ENCODE results near the gene BTBD10. TPM values are rescaled to one million over a fixed set of nuclear protein-coding genes. Genes with fewer than 3 reads are reported as not detected.

The BTBD10 gene
- total and polyA plus RNA-seq, 2 of the 13 experiments (the other 11 are each of a cell fraction or from before 2014, with no cell fraction given): 9.8 to 26.6 TPM

GRCh38 chr11:13502492-13502891, 39.5 kb upstream of the BTBD10 start:
- POLR2A ChIA-PET: no interaction called here
- BruUV-seq (replicated peaks): no TSS peak
- Histone ChIP-seq H3K36me3 (replicated peaks in 1 of 2; ENCODE audit: control insufficient read depth in 1 of 2, insufficient read depth in 2 of 2, low read length in 2 of 2) (no peaks in the 10 kb centered on the region), H3K27ac (ENCODE audit: extremely low read length, insufficient read depth, low read length) (no peak overlapping the region), H3K79me2 (ENCODE audit: insufficient read depth, low read length) (no peaks in the 10 kb centered on the region), H3K4me3 (replicated peaks in 1 of 3; ENCODE audit: insufficient read depth in 1 of 3, low read depth in 2 of 3, low read length in 3 of 3) (no peak overlapping the region), H3K4me2 (ENCODE audit: low read depth, low read length) (no peak overlapping the region), H3K9me3 (ENCODE audit: low read length) (no peaks in the 10 kb centered on the region), H3K27me3 (ENCODE audit: control insufficient read depth in 1 of 2, insufficient read depth in 2 of 2, low read length in 2 of 2) (no peaks in the 10 kb centered on the region), H3K9ac (ENCODE audit: insufficient read depth, low read depth, low read length) (no peak overlapping the region), H3K4me1 (ENCODE audit: insufficient read depth, low read length) (no peaks in the 10 kb centered on the region), H2AFZ (ENCODE audit: low read length) (no peak overlapping the region), H4K20me1 (ENCODE audit: insufficient read depth, low read length) (no peaks in the 10 kb centered on the region)
- CTCF ChIA-PET (ENCODE audit: low intra/inter-chr PET ratio, low total read pairs): no interaction called here
- ATAC-seq (no peak), DNase-seq (ENCODE audit: low spot score) (no peak), FAIRE-seq (no peak)
- 0% methylated on average over 1 of the region's 1 CpG for WGBS (ENCODE audit: low lambda C conversion rate)
- in situ Hi-C loops (cut with HindIII; ENCODE audit: extremely low pct_ligation_motif_present, low pct_unique_long_range_greater_than_20kb): no loop called here
- intact Hi-C loops (cut with micrococcal nuclease; ENCODE audit: unreplicated experiment): no loop called here
- TF ChIP-seq, protein P1, sequence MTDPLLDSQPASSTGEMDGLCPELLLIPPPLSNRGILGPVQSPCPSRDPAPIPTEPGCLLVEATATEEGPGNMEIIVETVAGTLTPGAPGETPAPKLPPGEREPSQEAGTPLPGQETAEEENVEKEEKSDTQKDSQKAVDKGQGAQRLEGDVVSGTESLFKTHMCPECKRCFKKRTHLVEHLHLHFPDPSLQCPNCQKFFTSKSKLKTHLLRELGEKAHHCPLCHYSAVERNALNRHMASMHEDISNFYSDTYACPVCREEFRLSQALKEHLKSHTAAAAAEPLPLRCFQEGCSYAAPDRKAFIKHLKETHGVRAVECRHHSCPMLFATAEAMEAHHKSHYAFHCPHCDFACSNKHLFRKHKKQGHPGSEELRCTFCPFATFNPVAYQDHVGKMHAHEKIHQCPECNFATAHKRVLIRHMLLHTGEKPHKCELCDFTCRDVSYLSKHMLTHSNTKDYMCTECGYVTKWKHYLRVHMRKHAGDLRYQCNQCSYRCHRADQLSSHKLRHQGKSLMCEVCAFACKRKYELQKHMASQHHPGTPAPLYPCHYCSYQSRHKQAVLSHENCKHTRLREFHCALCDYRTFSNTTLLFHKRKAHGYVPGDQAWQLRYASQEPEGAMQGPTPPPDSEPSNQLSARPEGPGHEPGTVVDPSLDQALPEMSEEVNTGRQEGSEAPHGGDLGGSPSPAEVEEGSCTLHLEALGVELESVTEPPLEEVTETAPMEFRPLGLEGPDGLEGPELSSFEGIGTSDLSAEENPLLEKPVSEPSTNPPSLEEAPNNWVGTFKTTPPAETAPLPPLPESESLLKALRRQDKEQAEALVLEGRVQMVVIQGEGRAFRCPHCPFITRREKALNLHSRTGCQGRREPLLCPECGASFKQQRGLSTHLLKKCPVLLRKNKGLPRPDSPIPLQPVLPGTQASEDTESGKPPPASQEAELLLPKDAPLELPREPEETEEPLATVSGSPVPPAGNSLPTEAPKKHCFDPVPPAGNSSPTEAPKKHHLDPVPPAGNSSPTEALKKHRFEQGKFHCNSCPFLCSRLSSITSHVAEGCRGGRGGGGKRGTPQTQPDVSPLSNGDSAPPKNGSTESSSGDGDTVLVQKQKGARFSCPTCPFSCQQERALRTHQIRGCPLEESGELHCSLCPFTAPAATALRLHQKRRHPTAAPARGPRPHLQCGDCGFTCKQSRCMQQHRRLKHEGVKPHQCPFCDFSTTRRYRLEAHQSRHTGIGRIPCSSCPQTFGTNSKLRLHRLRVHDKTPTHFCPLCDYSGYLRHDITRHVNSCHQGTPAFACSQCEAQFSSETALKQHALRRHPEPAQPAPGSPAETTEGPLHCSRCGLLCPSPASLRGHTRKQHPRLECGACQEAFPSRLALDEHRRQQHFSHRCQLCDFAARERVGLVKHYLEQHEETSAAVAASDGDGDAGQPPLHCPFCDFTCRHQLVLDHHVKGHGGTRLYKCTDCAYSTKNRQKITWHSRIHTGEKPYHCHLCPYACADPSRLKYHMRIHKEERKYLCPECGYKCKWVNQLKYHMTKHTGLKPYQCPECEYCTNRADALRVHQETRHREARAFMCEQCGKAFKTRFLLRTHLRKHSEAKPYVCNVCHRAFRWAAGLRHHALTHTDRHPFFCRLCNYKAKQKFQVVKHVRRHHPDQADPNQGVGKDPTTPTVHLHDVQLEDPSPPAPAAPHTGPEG (CRISPR knock-in tag; IDR thresholded peaks at IDR 0.05): no peak
- TF ChIP-seq RXRB (CRISPR knock-in tag; IDR thresholded peaks at IDR 0.05; ENCODE audit: borderline replicate concordance): no peak
- TF ChIP-seq SMYD3 (CRISPR knock-in tag; IDR thresholded peaks at IDR 0.05): no peak
- TF ChIP-seq ATF2 (CRISPR knock-in tag; IDR thresholded peaks at IDR 0.05): no peak
- TF ChIP-seq, protein P2, sequence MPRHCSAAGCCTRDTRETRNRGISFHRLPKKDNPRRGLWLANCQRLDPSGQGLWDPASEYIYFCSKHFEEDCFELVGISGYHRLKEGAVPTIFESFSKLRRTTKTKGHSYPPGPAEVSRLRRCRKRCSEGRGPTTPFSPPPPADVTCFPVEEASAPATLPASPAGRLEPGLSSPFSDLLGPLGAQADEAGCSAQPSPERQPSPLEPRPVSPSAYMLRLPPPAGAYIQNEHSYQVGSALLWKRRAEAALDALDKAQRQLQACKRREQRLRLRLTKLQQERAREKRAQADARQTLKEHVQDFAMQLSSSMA (CRISPR knock-in tag; IDR thresholded peaks at IDR 0.05): no peak
- TF ChIP-seq RAD21 (CRISPR knock-in tag; IDR thresholded peaks at IDR 0.05): no peak
- TF ChIP-seq TBL1XR1 (IDR thresholded peaks at IDR 0.05; ENCODE audit: borderline replicate concordance, low read length, partially characterized antibody): no peak
- no peak for TF ChIP-seq MIXL1 (CRISPR knock-in tag; IDR thresholded peaks at IDR 0.05)
- no peak for TF ChIP-seq TEF (CRISPR knock-in tag; IDR thresholded peaks at IDR 0.05)
- TF ChIP-seq ZNF709 (CRISPR knock-in tag; IDR thresholded peaks at IDR 0.05): no peak
- TF ChIP-seq ZNF644 (CRISPR knock-in tag; IDR thresholded peaks at IDR 0.05; ENCODE audit: low read depth): no peak
- no peak for TF ChIP-seq HHEX (CRISPR knock-in tag; IDR thresholded peaks at IDR 0.05)
- TF ChIP-seq, protein P3, sequence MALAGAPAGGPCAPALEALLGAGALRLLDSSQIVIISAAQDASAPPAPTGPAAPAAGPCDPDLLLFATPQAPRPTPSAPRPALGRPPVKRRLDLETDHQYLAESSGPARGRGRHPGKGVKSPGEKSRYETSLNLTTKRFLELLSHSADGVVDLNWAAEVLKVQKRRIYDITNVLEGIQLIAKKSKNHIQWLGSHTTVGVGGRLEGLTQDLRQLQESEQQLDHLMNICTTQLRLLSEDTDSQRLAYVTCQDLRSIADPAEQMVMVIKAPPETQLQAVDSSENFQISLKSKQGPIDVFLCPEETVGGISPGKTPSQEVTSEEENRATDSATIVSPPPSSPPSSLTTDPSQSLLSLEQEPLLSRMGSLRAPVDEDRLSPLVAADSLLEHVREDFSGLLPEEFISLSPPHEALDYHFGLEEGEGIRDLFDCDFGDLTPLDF (CRISPR knock-in tag; IDR thresholded peaks at IDR 0.05): no peak
- TF ChIP-seq ZNF503 (CRISPR knock-in tag; IDR thresholded peaks at IDR 0.05): no peak

Data from HepG2 (cell line).